AG09319 (cell line): ENCODE measurements around the gene C16orf89.

Experiments used
- DNase-seq: peaks from one replicate; pipeline ENCODE4 v3.0.0-alpha.2; 2010; ENCODE audit warnings: low read depth; ENCODE audit errors: extremely low read depth
- CTCF ChIP-seq: IDR thresholded peaks from 2 replicates; pipeline ENCODE4 v1.5.1; 2011; ENCODE audit warnings: low read depth, mild to moderate bottlenecking, inconsistent platforms, low read length, moderate library complexity

The C16orf89 gene

GRCh38 chr16:5008311-5008731, 57.4 kb downstream of the C16orf89 start:
- no peak for DNase-seq
- no peak for TF ChIP-seq CTCF

GRCh38 chr16:5007256-5007655, 58.5 kb downstream of the C16orf89 start:
- no peak for DNase-seq
- TF ChIP-seq CTCF = no peak

- DNase-seq = no peak
- no peak for TF ChIP-seq CTCF
These were observed 59.2 kb downstream of the C16orf89 start for GRCh38 chr16:5006348-5007193.

- TF ChIP-seq CTCF = no peak
These were observed 59.8 kb downstream of the C16orf89 start for GRCh38 chr16:5005916-5006315.

GRCh38 chr16:5004311-5004710, 61.4 kb downstream of the C16orf89 start:
- no peak for DNase-seq
- TF ChIP-seq CTCF = no peak

More at GRCh38 chr16:5005916-5006315, 59.8 kb downstream of the C16orf89 start:
- no peak for DNase-seq

GRCh38 chr16:5003828-5004227, 61.9 kb downstream of the C16orf89 start:
- TF ChIP-seq CTCF = no peak
- DNase-seq = no peak

- no peak for DNase-seq
- TF ChIP-seq CTCF = no peak
These were observed 62.5 kb downstream of the C16orf89 start for GRCh38 chr16:5003211-5003610.
